ENCODE data around the gene CNST.
"Not testable (repeated sequence)": the region's sequence is repeated elsewhere in the genome, so short reads cannot be mapped to it uniquely, and the experiment has no call there.

- TF ChIP-seq EP300, CTCF (IDR thresholded peaks at IDR 0.05): not testable (repeated sequence)
Measured at GRCh38 chr1:246605231-246605630, 39.0 kb downstream of the CNST start.
